ENCODE data around the gene EXOSC10.
"Not testable (repeated sequence)": the region's sequence is repeated elsewhere in the genome, so short reads cannot be mapped to it uniquely, and the experiment has no call there.

GRCh38 chr1:11019358-11019757 lies 80.3 kb downstream of the EXOSC10 start:
- TF ChIP-seq, protein P1, sequence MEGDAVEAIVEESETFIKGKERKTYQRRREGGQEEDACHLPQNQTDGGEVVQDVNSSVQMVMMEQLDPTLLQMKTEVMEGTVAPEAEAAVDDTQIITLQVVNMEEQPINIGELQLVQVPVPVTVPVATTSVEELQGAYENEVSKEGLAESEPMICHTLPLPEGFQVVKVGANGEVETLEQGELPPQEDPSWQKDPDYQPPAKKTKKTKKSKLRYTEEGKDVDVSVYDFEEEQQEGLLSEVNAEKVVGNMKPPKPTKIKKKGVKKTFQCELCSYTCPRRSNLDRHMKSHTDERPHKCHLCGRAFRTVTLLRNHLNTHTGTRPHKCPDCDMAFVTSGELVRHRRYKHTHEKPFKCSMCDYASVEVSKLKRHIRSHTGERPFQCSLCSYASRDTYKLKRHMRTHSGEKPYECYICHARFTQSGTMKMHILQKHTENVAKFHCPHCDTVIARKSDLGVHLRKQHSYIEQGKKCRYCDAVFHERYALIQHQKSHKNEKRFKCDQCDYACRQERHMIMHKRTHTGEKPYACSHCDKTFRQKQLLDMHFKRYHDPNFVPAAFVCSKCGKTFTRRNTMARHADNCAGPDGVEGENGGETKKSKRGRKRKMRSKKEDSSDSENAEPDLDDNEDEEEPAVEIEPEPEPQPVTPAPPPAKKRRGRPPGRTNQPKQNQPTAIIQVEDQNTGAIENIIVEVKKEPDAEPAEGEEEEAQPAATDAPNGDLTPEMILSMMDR (conservative IDR thresholded peaks at IDR 0.05) = not testable (repeated sequence)
- TF ChIP-seq ZFX (IDR thresholded peaks at IDR 0.05) = not testable (repeated sequence)

All from C4-2B (cell line).